Epidermal melanocyte (primary cell): ENCODE measurements around the gene IMMP2L.

Experiments
- DNase-seq: peaks from one replicate; pipeline ENCODE4 v3.0.0; 2011; ENCODE audit warnings: low spot score; ENCODE audit not compliant: insufficient read length

IMMP2L gene

DNA sequence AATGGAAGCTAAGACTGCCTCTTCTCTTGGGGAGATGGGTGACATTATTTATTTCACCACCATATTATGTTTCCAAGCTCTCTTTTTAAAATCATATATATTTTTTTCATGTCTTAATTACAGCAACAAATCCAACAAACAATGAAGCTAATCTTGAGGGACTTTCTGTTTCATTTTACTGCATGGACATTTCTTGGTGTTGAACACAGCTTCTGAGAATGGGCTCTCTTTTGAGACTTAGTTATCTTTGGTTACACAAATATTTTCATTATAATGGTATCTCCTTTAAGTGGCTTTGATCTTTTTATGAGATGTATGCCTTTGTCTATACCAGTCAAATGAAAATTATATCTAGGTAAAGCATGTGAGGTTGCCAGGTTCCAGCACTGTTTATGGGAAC, 681.3 kb downstream of the IMMP2L start:
- DNase-seq, result no peak

DNA sequence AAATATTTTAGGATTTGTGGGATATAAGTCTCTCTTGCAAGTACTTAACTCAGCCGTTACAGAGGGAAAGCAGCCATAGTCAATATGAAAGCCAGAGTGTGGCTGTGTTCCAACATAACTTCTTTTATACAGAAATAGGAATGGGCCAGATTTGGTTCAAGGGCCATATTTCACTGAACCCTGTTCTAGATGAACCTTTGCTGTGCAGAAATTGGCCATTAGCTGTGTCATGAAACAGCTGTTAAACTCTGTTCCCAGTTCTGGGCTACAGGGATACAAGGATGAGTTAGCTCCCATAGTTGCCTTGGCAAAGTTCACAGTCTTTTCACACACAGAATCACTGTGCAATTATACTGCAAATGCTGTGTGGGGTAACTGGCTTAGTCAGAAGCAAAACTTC, 685.3 kb downstream of the IMMP2L start:
- no peak for DNase-seq

DNA sequence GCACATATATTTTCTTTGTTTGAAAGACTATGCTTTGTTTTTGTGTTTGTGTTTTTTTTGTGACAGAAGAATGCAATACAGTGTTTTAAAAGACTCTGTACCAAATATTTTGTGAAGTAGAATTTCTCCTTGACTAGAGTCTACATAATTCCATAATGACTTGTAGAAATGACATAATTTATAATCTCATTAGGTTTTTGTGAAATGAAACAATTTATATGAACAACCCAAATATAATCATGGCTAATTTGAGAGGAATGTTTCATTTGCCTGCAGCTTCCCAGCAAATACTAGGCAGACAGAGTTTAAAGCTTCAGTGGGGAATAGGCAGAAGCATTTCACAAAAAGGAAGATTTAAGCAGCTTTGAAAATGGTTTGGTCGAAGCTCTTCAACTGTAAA, 686.9 kb downstream of the IMMP2L start:
- DNase-seq, result no peak

DNA sequence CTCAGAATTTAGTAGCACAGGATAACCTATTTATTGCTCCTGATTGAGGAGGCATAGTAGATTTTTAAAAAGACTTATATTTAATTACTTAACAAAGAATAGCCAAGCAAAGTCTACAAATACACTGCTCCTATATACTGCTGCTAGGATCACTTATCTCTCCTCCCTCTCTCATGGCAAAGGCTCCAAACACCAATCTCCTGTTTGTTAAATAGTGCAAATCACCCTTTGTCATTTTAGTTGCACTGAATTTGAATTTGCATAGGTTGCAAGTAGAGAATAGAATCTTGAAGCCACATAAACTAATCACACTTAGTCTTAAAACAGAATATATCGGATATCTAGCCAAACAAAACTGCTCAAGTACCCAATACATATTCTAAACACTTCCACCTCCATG, 690.4 kb downstream of the IMMP2L start:
- no peak for DNase-seq

DNA sequence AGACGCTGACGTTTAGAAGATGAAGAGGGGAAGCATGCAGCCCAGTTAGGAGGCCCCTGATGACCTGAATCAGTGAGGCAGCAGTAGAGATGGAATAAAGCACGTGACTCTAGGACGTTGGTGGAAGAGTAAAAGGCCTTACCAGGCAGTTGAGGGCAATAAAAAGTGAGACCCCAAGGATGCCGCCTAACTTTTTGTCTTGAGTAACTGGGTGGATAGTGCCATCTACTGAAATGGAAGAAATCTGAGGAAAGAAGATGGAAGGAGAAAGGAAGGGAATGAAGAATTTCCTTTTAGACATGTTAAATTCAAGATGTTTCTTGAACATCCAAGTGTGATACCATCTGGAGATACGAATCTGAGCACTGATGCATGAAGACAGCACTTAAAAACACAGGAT, 691.4 kb downstream of the IMMP2L start:
- DNase-seq, result no peak

DNA sequence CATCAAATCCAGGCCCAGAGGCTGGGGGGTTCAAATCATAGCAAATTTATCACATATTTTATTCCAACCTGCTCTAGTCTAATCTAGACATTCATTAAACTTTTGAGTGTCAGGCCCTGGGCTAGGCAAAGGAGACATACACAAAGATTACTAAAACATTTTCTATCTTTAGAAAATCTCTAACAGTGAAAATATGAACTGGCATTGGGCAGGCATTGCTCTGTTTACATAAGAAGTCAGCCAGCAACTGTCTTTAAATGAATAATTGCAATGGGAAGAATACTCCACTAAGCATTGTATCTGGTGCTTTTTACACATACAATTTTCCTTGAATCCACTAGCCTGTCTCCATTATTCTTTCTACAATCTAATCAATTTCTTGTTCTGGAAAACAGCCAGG, 693.8 kb downstream of the IMMP2L start:
- no peak for DNase-seq

DNA sequence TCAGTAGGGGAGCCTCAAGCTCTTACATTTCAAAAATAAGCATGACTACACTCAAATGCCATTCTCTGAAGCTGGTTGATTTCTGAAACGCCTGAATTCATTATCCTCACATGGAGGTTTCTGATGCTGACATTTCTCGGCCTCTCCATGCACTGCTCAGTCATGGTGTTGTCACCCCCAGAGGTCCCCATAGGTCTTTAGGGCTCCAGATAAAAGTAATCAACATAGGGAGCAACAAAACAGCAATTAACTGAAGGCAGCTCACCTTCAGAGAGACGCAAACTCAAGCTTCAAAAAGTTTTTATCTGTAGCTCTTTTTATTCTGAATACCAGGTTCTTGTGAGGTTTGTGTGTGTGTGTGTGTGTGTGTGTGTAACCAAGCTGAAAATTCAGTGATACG, 694.5 kb downstream of the IMMP2L start:
- no peak for DNase-seq

DNA sequence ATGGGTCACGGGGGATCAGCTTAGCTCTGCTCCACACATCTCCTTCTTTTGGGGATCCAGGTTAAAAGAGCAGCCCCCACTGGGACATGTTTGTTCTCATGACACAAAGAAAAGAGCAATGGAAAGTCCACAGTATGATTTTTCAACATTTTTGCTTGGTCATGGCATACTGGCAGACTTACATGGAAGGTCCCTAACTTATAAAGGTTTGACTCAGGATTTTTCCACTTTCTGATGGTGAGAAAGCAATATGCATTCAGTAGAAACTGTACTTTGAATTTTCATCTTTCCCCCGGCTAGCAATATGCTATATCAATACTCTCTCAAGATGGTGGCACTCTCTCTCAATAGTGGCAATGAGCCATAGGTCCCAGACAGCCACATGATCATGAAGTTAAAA, 699.0 kb downstream of the IMMP2L start:
- DNase-seq, result no peak

DNA sequence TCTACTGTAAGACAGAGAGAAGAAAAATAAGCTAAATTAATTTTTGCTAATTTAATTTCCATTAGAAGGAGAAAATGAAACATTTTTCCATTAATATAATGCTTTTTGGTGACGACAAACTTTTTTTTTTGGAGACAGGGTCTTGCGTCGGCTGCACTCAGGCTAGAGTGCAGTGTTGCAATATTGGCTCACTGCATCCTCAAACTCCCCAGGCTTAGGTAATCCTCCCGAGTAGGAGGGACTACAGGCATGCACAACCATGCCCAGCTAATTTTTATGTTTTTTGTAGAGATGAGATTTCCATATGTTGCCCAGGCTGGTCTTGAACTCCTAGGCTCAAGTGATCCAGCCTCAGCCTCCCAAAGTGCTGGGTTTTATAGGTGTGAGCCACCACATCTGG, 701.1 kb downstream of the IMMP2L start:
- no peak for DNase-seq

DNA sequence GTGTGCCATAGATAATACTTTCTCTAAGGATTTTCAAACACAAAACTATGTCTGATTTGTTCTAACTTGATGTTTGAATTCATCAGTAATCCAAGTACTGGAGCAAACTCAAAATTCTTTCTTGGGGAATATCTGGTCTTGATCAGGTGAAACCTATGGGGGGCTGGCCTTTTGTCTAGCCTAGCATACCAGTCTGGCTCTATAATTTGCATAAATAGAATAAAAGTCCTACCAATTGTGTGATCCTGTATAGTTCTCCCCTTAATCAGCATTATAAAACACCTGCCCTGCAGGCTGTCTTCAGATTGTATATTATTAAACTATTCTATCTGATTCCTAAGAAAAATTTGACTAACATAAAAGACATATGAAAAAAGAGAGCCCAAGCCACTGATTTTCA, 705.2 kb downstream of the IMMP2L start:
- no peak for DNase-seq

DNA sequence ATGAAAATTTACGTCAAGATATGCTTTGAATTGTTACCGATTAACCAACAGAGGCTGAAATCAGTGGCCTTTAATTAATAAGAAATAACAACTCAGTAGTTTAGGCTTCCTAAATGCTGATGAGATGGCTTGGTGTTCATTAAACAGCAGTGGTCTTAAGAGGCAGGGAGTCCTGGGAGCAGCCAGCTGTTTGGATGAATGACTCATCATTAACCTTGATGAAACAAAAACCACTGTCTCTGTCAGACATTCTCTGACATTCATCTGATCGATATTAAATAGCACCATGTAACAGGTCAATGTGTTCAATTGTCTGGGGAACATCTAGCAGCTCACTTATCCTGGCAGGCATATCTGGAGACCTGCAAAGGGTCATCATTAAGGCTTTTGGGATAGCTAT, 705.6 kb downstream of the IMMP2L start:
- DNase-seq, result no peak

DNA sequence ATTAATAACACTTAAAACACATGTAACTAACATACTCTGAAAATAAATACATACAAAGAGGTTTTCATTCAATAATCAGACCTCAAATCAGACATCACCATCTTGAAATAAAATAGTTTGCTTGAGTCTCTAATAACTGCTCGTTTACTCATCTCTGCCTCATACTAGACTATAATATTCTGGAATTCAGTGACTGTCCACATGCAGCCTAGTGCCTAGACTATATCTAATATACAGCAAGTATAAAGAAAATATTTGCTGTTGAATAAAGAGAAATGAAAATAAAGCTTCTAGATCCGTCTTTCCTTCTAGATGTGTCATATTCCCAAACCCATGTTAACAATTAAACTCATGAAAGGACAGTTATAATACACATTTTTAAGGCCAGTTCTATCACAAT, 707.6 kb downstream of the IMMP2L start:
- DNase-seq, result no peak

DNA sequence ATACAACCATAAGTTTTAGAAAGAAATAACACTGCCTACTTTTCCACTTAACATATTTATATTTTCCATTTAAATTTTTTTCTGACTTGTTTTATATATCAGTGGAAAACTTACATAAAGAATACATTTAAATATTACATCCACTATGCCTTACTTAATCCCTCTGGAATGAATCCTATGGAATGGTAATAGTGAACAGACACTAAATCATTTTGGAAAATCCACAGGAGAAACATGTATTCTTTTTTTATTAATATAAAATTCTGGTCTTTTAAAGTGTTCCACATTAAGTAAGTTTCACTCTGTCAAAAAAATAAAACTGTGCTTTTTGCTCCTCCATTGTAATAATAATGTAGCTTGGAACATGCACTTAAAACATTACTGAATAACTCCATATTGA, 708.1 kb downstream of the IMMP2L start:
- no peak for DNase-seq

DNA sequence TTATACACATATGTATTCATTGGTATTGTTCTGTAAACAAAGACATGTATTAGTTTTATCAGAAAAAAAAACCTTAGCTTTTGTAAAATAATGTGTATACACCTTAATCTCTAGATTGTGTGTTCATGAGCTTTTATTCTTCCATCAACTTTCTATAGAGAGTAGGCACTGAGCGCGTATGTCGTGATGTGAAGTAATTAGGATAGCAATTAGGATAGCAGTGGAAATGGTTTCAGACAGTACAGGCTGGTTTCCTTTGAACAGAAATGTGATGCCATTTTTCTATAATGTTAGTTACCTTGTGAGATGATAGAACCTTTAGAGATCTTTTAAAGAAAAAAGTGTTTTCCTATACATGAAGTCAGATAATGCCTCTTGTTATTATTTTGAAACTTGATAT, 709.0 kb downstream of the IMMP2L start:
- no peak for DNase-seq

DNA sequence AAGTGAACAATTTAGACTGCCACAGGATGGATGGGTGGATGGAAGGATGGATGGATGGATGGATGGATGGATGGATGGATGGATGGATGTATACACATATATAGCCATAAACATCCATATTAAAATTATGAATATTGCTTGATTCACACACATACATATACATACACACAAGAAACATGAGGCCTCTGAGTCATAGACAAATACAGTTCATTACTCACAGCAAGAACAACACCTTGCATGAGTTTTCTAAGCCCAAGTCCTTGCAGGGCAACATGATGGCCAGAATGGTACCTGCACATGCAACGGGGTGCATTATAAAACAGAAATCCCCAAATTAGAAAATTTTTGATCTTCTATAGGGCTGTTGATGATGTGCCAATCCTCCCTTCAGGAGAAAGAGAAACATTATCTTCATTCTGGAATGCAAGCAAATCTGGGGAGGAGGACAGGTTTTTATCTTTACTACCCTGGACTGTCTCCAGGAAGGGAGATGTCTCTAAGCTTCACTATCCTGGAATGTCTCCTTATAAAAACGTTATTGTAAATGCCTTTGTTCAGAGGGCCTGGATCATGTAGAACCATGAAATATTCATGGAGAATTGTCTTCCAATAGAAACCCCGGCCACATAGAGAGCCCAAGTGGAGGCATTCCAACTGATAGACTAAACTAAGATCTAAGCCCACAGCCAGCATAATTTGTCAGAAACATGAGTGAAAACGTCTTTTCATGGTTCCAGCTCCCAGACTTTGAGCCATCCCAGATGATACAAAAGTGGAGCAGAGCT, 709.9 kb downstream of the IMMP2L start:
- no peak for DNase-seq

DNA sequence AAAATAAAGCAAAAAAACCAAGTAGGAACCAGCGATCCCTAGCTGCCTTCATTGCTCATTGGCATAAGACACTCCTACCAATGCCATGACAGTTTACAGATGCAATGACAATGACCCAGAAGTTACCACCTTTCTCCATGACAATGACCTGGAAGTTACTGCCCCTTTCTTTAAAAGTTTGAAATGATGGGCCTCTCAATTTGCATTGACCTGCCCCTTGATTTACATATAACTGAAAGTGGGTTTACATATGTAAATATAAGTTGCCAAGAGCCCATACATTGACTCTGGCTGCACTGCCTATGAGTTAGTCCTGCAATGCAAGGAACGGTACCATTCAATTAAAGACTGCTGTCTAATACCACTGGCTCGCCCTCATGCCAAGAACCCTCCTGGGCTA, 712.1 kb downstream of the IMMP2L start:
- no peak for DNase-seq

DNA sequence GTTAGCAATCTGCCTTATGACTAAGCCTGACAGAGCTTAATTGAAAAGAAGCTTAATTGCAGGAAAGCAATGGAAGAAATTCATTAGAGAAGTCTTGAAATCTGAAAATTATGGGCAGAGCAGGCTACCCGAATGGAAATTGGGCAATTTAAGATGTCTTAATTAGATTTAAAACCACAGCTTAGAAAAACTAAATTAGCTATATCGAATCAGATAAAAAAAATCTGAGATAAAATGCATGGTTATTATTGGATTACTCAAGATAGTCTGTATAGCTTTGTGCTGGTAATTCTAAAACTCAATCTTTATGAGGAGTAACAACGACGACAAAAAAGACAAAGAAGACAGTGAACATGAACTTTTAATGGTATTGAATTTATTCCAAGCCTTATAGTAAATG, 719.5 kb downstream of the IMMP2L start:
- DNase-seq, result no peak

DNA sequence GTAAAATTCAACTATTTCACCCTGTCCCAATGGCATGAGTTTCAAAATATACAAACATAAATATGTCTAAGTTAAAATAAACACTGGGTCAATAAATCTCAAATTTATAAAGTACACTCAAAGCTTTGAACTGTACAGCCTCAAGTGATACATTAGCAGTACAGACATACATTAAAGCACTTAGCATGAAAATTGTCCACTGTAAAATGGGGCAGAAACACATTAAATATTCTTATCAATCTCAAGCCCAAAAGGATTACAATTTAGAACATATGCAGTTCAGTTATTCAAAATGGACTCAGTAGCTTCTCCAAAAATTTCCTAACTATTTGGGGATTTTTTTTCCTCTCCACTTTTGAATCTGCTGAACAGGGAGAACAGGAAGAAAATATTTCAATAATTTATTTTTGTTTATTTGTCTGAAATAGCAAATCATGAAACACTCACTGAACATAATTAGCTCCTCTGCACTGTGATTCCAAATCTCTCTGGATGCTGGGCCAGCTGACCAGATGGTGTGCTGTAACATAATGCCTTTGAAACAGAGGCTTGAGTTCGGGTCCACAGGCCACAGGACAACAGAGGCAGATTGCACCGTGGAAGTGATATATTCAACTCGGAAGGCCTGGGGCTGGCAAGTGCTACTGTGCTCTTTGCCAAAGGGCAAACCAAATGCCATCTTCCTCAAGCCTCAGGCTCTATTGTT, 720.3 kb downstream of the IMMP2L start:
- DNase-seq, result no peak

DNA sequence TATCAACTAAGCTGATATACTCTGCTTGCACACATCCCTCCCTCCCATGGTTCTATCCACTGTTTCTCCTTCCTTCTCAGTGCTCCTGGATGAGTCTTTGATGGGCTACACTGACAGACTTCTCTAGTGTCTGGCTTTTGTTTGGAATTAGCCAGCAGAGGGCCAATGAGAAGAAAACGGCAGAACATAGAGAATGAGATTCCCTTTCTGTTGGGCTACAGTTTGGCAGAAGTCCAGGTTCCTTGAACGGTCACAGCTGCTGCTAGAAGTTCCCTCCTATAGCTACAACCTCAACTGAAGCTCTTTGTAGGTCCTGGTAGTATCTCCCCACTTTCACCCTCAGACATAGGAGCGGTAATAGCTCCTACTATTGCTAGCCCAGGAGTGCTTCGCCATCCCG, 722.4 kb downstream of the IMMP2L start:
- DNase-seq, result no peak

DNA sequence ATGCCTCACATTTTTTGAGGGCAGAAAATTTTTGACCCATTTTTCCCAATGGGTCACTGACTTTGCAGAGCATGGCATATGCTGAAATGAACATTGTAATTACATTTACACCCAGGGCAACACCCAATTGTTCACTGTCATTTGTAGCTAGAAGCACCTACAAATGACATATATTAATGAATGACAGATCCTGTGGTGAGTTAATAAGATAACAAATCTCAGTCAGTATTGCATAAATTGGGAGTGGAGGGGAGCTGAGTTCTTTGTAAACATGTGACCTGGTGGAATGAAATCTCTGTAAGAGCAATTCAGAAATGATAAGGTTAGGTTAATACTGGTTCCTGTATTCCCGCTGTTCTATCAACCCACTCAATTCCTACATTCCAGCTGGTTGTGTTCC, 726.4 kb downstream of the IMMP2L start:
- no peak for DNase-seq

DNA sequence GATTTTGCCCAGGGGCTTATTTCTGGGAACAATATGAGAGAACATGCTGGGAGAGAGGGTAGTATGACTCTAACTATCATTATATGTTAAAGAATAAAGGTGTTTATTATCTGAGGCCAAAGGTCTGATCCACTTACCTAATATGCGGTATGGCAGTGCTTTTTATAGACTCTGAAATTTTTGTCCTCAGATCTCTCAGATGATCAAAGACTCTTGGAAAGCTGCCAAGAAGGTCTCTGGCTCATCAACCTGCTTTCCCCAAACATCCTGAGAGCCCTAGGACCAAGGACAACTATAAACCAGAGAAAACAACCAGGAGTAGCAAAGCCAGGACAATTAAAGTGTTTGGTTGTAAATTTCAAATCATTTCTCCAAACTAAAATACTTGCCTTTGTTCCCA, 727.1 kb downstream of the IMMP2L start:
- DNase-seq, result no peak

DNA sequence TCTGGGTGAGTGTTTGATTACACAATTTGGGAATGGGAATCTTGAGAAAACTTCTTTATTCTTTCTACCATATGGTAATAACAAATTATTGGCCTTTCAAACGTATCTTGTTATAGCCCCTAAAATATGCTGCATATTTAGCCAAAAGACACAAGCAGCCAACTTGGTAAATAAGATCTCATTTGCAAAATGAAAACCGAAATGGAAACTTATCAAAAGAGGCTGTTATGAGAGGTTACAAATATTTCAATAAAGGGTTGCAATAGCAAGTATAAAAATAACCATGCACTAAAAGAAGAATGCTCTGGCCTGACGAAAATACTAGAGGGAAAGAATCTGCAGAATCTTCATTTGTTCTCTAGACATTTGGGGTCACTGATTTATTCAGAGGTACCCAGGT, 730.9 kb downstream of the IMMP2L start:
- no peak for DNase-seq

DNA sequence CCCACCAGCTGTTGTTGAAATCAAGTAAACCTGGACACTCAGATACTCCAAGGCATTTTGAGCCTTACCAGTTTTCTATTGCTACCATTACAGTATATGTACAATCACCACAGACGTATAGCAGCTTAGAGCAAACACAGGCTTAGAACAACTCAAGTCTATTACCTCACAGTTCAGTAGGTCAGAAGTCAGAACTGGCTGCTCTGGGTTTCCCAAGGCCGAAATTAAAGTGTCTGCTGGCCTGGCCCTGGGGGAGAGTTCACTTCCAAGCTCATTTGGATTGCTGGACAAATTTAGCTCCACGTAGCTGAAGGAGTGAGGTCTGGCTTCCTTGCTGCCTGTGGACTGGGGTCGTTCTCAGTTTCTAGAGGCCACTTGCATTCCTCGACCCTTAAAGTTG, 731.5 kb downstream of the IMMP2L start:
- no peak for DNase-seq
